Keratinocyte (primary cell): Measurements from ENCODE around the gene CCDC137. TPM values are rescaled to one million over a fixed set of nuclear protein-coding genes. Genes with fewer than 3 reads are reported as not detected.

Source experiments
- DNase-seq: peaks from one replicate; pipeline ENCODE4 v3.0.0-alpha.2; 2011; ENCODE audit warnings: low read depth, missing footprints, low spot score
- FAIRE-seq: peaks from 2 replicates; lab custom pipeline; 2011; peaks lifted over from hg19 to GRCh38; lab: Jason Lieb, UNC
- H2AFZ ChIP-seq: 2 replicates; pipeline ENCODE4 v1.6.0; 2012; ENCODE audit warnings: low read length, control low read depth, inconsistent platforms; ENCODE audit not compliant: control insufficient read depth
- H3K27ac ChIP-seq: 2 replicates; pipeline ENCODE4 v1.5.1; 2011; ENCODE audit warnings: low read length; ENCODE audit not compliant: control insufficient read depth, insufficient read depth
- H3K27me3 ChIP-seq: 3 replicates; pipeline ENCODE4 v1.6.0; 2011; ENCODE audit warnings: low read length; ENCODE audit not compliant: control insufficient read depth, insufficient read depth; ENCODE audit errors: extremely low read depth
- H3K36me3 ChIP-seq, 2 experiments: 2 replicates in 1 of 2; 3 replicates in 1 of 2; pipeline ENCODE4 v1.5.1; 2011; ENCODE audit warnings: low read length in 2 of 2, mild to moderate bottlenecking in 1 of 2; ENCODE audit not compliant: control insufficient read depth in 2 of 2, insufficient read depth in 2 of 2; ENCODE audit errors: extremely low read depth in 1 of 2
- H3K4me1 ChIP-seq: 3 replicates; pipeline ENCODE4 v1.5.1; 2011; ENCODE audit warnings: low read length; ENCODE audit not compliant: control insufficient read depth, insufficient read depth; ENCODE audit errors: extremely low read depth
- H3K4me2 ChIP-seq: 3 replicates; pipeline ENCODE4 v1.6.0; 2011; ENCODE audit warnings: low read depth, low read length; ENCODE audit not compliant: control insufficient read depth, insufficient read depth; ENCODE audit errors: extremely low read depth
- H3K4me3 ChIP-seq, 3 experiments: fragments of 200-600 bp in 1 of 3; sonication (generic) in 1 of 3; 2 replicates in 2 of 3; 3 replicates in 1 of 3; pipeline ENCODE4 v1.5.1; 2011 to 2016; ENCODE audit warnings: low read length in 3 of 3, mild to moderate bottlenecking in 3 of 3, control low read depth in 2 of 3, inconsistent platforms in 1 of 3, low read depth in 1 of 3, mixed read lengths in 1 of 3, mixed run types in 1 of 3, moderate library complexity in 1 of 3; ENCODE audit not compliant: control insufficient read depth in 2 of 3, insufficient read depth in 2 of 3; ENCODE audit errors: extremely low read depth in 1 of 3
- H3K79me2 ChIP-seq: 2 replicates; pipeline ENCODE4 v1.6.0; 2012; ENCODE audit warnings: low read length; ENCODE audit not compliant: control insufficient read depth, insufficient read depth
- H3K9ac ChIP-seq: 3 replicates; pipeline ENCODE4 v1.6.0; 2011; ENCODE audit warnings: low read length; ENCODE audit not compliant: control insufficient read depth, insufficient read depth; ENCODE audit errors: extremely low read depth
- H3K9me1 ChIP-seq: 3 replicates; pipeline ENCODE4 v1.6.0; 2011; ENCODE audit warnings: low read length; ENCODE audit not compliant: control insufficient read depth, insufficient read depth; ENCODE audit errors: extremely low read depth
- H3K9me3 ChIP-seq: 2 replicates; pipeline ENCODE4 v1.5.1; 2012; ENCODE audit warnings: low read depth, low read length; ENCODE audit not compliant: control insufficient read depth
- H4K20me1 ChIP-seq: 3 replicates; pipeline ENCODE4 v1.6.0; 2011; ENCODE audit warnings: low read length; ENCODE audit not compliant: control insufficient read depth, insufficient read depth; ENCODE audit errors: extremely low read depth
- EZH2 ChIP-seq: IDR thresholded peaks from one replicate; pipeline ENCODE4 v1.6.1; 2012; ENCODE audit warnings: inconsistent platforms, mild to moderate bottlenecking, low read length, moderate library complexity
- dilution Hi-C: fragments of 300-500 bp; cut with MboI; formaldehyde crosslinking; loops from one replicate; pipeline ENCODE4 v1.7.0; 2020; ENCODE audit warnings: low sequenced_read_pairs; ENCODE audit not compliant: extremely low pct_ligation_motif_present
- polyA plus RNA-seq, 5 experiments: library from polyadenylated mRNA; depleted of rRNA in 3 of 5; stranded (reverse) in 3 of 5; stranded (forward) in 1 of 5; unstranded in 1 of 5; fragments of >200 nt; gene quantifications; 1 replicate in 1 of 5; 2 replicates in 3 of 5; 3 replicates in 1 of 5; pipeline versions ENCODE4 v1.2.1 to v1.2.3, GENCODE V29; 2011 to 2012; ENCODE audit warnings: missing spikeins in 2 of 5, low read depth in 1 of 5, low replicate concordance in 1 of 5
- TF ChIP-seq, protein P1 (sequence below), 3 experiments: IDR thresholded peaks in 1 of 3; conservative IDR thresholded peaks in 1 of 3; optimal IDR thresholded peaks in 1 of 3; 2 replicates in 2 of 3; 3 replicates in 1 of 3; pipeline versions ENCODE3 to v1.5.1; 2011; ENCODE audit warnings: low read length in 3 of 3, mild to moderate bottlenecking in 3 of 3, moderate library complexity in 2 of 3, control low read depth in 1 of 3, inconsistent platforms in 1 of 3; ENCODE audit not compliant: insufficient read depth in 2 of 3; ENCODE audit errors: extremely low read depth in 1 of 3

The CCDC137 gene
- polyA plus RNA-seq, 1 donor (not counting 4 experiments of a cell fraction or from before 2014, with no cell fraction given) = 15.4 TPM

DNA sequence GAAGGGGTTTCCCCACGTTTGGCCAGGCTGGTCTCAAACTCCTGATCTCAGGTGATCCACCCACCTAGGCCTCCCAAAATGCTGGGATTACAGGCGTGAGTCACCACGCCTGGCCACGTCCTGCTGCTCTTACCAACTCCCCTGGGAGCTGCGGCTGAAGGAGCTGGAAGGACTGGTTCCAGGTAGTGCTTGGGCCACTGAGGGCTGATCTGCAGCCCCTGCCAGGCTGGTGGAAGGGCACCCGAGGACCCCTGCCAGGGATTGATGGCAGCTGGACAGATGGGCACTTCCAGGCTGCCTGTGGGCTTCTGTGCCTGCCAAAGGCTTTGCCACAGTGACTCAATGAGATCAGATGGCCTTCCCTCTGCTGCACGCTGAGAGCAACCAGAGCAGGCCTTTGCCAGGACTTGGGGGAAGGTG lies 2.5 kb upstream of the CCDC137 start:
- H3K27ac ChIP-seq = no peak overlapping the region
- FAIRE-seq = no peak
- H3K4me1 ChIP-seq = peaks cover 27% of the 10 kb centered on the region
- H3K4me3 ChIP-seq = no peak overlapping the region
- H3K79me2 ChIP-seq = peaks cover 34% of the 10 kb centered on the region
- no peak overlapping the region for H2AFZ ChIP-seq
- H4K20me1 ChIP-seq = no peaks in the 10 kb centered on the region
- H3K9me1 ChIP-seq = no peaks in the 10 kb centered on the region
- H3K27me3 ChIP-seq = no peaks in the 10 kb centered on the region
- no peak for DNase-seq
- H3K4me2 ChIP-seq = no peak overlapping the region
- H3K9me3 ChIP-seq = no peaks in the 10 kb centered on the region
- H3K9ac ChIP-seq = no peak overlapping the region
- TF ChIP-seq EZH2 = no peak
- TF ChIP-seq, protein P1, sequence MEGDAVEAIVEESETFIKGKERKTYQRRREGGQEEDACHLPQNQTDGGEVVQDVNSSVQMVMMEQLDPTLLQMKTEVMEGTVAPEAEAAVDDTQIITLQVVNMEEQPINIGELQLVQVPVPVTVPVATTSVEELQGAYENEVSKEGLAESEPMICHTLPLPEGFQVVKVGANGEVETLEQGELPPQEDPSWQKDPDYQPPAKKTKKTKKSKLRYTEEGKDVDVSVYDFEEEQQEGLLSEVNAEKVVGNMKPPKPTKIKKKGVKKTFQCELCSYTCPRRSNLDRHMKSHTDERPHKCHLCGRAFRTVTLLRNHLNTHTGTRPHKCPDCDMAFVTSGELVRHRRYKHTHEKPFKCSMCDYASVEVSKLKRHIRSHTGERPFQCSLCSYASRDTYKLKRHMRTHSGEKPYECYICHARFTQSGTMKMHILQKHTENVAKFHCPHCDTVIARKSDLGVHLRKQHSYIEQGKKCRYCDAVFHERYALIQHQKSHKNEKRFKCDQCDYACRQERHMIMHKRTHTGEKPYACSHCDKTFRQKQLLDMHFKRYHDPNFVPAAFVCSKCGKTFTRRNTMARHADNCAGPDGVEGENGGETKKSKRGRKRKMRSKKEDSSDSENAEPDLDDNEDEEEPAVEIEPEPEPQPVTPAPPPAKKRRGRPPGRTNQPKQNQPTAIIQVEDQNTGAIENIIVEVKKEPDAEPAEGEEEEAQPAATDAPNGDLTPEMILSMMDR (optimal IDR thresholded peaks at IDR 0.05 in 1 of 3, IDR thresholded peaks at IDR 0.05 in 1 of 3, conservative IDR thresholded peaks at IDR 0.05 in 1 of 3; ENCODE audit: extremely low read depth in 1 of 3, insufficient read depth in 2 of 3, low read length in 3 of 3) = no peak
- H3K36me3 ChIP-seq = peaks cover 9 to 17% of the 10 kb centered on the region in 2 experiments
- dilution Hi-C loops = no loop called here

DNA sequence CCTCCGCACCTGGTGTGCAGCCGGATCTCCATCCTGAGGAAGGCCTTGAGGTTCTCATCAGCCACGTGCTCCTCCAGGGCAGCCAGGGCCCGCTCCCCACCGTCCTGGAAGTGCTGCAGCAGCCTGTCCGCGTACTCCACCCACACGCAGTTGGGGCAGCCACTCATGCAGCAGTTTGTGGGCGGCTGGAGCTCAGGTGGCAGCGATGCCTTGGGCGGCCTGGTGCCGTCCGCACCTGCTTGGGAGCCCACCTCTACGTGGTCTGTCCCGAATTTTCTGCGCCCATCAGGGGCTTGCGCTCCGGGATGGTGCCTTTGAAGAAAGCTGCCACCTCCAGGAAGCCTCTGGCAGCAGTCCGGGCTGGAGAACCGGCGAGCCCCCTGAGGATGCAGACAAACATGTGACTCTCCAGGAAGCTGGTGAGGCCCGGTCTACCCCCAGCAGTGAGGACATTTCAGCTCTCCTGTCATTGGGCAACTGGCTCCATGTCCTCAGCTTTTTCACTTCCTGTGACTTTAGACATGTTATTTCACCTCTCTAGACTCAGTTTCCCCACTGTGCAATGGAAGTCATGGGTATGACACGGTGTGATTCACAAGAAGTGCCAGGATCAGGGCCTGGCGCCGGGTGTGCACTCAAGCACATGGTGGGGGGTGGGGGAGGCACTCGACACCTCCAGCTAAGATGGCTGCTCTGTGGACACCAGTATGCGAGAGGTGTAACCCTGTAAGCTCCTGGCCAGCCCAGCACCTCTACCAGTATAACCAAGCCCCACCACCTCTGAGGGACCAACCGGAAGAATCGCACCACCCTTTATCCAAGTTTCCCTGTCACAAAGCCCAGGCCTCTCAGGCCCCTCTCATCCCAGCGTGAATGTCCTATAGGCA lies 1.1 kb upstream of the CCDC137 start:
- H3K4me1 ChIP-seq = peaks cover 25% of the 10 kb centered on the region
- H3K4me3 ChIP-seq = peak overlapping the region; percentile 74 to 89 (median 83)
- peak overlapping the region; percentile 79 for H3K27ac ChIP-seq
- H3K9ac ChIP-seq = peak overlapping the region; percentile 92
- no peaks in the 10 kb centered on the region for H3K9me1 ChIP-seq
- H4K20me1 ChIP-seq = no peaks in the 10 kb centered on the region
- DNase-seq (no peak), FAIRE-seq (no peak)
- H2AFZ ChIP-seq = peak overlapping the region; percentile 64
- peaks cover 16 to 29% of the 10 kb centered on the region in 2 experiments for H3K36me3 ChIP-seq
- TF ChIP-seq EZH2 = no peak
- TF ChIP-seq, protein P1 (optimal IDR thresholded peaks at IDR 0.05 in 1 of 3, IDR thresholded peaks at IDR 0.05 in 1 of 3, conservative IDR thresholded peaks at IDR 0.05 in 1 of 3; ENCODE audit: extremely low read depth in 1 of 3, insufficient read depth in 2 of 3, low read length in 3 of 3) = no peak
- H3K9me3 ChIP-seq = no peaks in the 10 kb centered on the region
- H3K4me2 ChIP-seq = peak overlapping the region; percentile 93
- no peaks in the 10 kb centered on the region for H3K27me3 ChIP-seq
- peaks cover 44% of the 10 kb centered on the region for H3K79me2 ChIP-seq
- dilution Hi-C loops = no loop called here
